ENCODE data around the gene MYEF2.

Gene MYEF2

GRCh38 chr15:48178648-48178931 lies 495 bp upstream of the MYEF2 start:
- DNase-seq (ENCODE audit: low read depth): no peak
- in situ Hi-C loops (cut with HindIII; ENCODE audit: low sequenced_read_pairs): no loop called here
- TF ChIP-seq, protein P1, sequence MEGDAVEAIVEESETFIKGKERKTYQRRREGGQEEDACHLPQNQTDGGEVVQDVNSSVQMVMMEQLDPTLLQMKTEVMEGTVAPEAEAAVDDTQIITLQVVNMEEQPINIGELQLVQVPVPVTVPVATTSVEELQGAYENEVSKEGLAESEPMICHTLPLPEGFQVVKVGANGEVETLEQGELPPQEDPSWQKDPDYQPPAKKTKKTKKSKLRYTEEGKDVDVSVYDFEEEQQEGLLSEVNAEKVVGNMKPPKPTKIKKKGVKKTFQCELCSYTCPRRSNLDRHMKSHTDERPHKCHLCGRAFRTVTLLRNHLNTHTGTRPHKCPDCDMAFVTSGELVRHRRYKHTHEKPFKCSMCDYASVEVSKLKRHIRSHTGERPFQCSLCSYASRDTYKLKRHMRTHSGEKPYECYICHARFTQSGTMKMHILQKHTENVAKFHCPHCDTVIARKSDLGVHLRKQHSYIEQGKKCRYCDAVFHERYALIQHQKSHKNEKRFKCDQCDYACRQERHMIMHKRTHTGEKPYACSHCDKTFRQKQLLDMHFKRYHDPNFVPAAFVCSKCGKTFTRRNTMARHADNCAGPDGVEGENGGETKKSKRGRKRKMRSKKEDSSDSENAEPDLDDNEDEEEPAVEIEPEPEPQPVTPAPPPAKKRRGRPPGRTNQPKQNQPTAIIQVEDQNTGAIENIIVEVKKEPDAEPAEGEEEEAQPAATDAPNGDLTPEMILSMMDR (IDR thresholded peaks at IDR 0.05; ENCODE audit: low read depth, low read length, missing control alignments): no peak
- H3K4me3 ChIP-seq (ENCODE audit: low read depth, low read length): peak overlapping the region; percentile 61

- in situ Hi-C loops (cut with HindIII; ENCODE audit: low sequenced_read_pairs): no loop called here
- TF ChIP-seq, protein P1 (IDR thresholded peaks at IDR 0.05; ENCODE audit: low read depth, low read length, missing control alignments): no peak
- peak overlapping the region; percentile 61 for H3K4me3 ChIP-seq (ENCODE audit: low read depth, low read length)
- peak; percentile 39 for DNase-seq (ENCODE audit: low read depth)
These were observed 721 bp downstream of the MYEF2 start for GRCh38 chr15:48177383-48177765.

GRCh38 chr15:48176957-48177356 lies 1.1 kb downstream of the MYEF2 start:
- DNase-seq (ENCODE audit: low read depth): no peak
- in situ Hi-C loops (cut with HindIII; ENCODE audit: low sequenced_read_pairs): no loop called here
- TF ChIP-seq, protein P1 (IDR thresholded peaks at IDR 0.05; ENCODE audit: low read depth, low read length, missing control alignments): no peak
- H3K4me3 ChIP-seq (ENCODE audit: low read depth, low read length): peak overlapping the region; percentile 61

GRCh38 chr15:48176112-48176511 lies 2.0 kb downstream of the MYEF2 start:
- DNase-seq (ENCODE audit: low read depth): no peak
- in situ Hi-C loops (cut with HindIII; ENCODE audit: low sequenced_read_pairs): no loop called here
- no peak overlapping the region for H3K4me3 ChIP-seq (ENCODE audit: low read depth, low read length)
- TF ChIP-seq, protein P1 (IDR thresholded peaks at IDR 0.05; ENCODE audit: low read depth, low read length, missing control alignments): no peak

- DNase-seq (ENCODE audit: low read depth): no peak
- TF ChIP-seq, protein P1 (IDR thresholded peaks at IDR 0.05; ENCODE audit: low read depth, low read length, missing control alignments): no peak
- no peak overlapping the region for H3K4me3 ChIP-seq (ENCODE audit: low read depth, low read length)
- in situ Hi-C loops (cut with HindIII; ENCODE audit: low sequenced_read_pairs): no loop called here
These were observed 3.0 kb downstream of the MYEF2 start for GRCh38 chr15:48175126-48175525.

GRCh38 chr15:48170981-48171380 lies 7.1 kb downstream of the MYEF2 start:
- no peak for DNase-seq (ENCODE audit: low read depth)
- TF ChIP-seq, protein P1 (IDR thresholded peaks at IDR 0.05; ENCODE audit: low read depth, low read length, missing control alignments): no peak
- no peak overlapping the region for H3K4me3 ChIP-seq (ENCODE audit: low read depth, low read length)
- in situ Hi-C loops (cut with HindIII; ENCODE audit: low sequenced_read_pairs): no loop called here

- TF ChIP-seq, protein P1 (IDR thresholded peaks at IDR 0.05; ENCODE audit: low read depth, low read length, missing control alignments): no peak
- no peak overlapping the region for H3K4me3 ChIP-seq (ENCODE audit: low read depth, low read length)
- in situ Hi-C loops (cut with HindIII; ENCODE audit: low sequenced_read_pairs): no loop called here
These were observed 9.5 kb downstream of the MYEF2 start for GRCh38 chr15:48168616-48169015.

More at GRCh38 chr15:48168616-48169015, 9.5 kb downstream of the MYEF2 start:
- DNase-seq (ENCODE audit: low read depth): no peak
